Activated CD8-positive, alpha-beta memory T cell treated with anti-CD3 and anti-CD28 coated beads, Interleukin-2, amount 50 U/mL, for 1 hour (primary cell): Measurements from ENCODE around the gene TIPRL.
"Not testable (repeated sequence)": the region's sequence is repeated elsewhere in the genome, so short reads cannot be mapped to it uniquely, and the experiment has no call there.

ENCODE experiments used
- DNase-seq: peaks from one replicate; pipeline ENCODE4 v3.0.0-alpha.2; 2020; ENCODE audit errors: extremely low read depth

TIPRL gene

GRCh38 chr1:168159251-168159650 lies 19.5 kb upstream of the TIPRL start:
- DNase-seq = no peak

- no peak for DNase-seq
These were observed 18.8 kb upstream of the TIPRL start for GRCh38 chr1:168159979-168160378.

GRCh38 chr1:168161459-168161858 lies 17.3 kb upstream of the TIPRL start:
- DNase-seq = no peak

GRCh38 chr1:168163670-168164069 lies 15.1 kb upstream of the TIPRL start:
- no peak for DNase-seq

GRCh38 chr1:168164771-168165170 lies 14.0 kb upstream of the TIPRL start:
- DNase-seq = no peak

GRCh38 chr1:168167806-168168205 lies 11.0 kb upstream of the TIPRL start:
- no peak for DNase-seq

GRCh38 chr1:168170564-168171508 lies 7.9 kb upstream of the TIPRL start:
- no peak for DNase-seq

- no peak for DNase-seq
These were observed 6.4 kb upstream of the TIPRL start for GRCh38 chr1:168172250-168172915.

- DNase-seq = no peak
These were observed 530 bp upstream of the TIPRL start for GRCh38 chr1:168178227-168178637.

GRCh38 chr1:168179438-168180147 lies 831 bp downstream of the TIPRL start:
- DNase-seq = no peak

- no peak for DNase-seq
These were observed 1.4 kb downstream of the TIPRL start for GRCh38 chr1:168180148-168180524.

- DNase-seq = not testable (repeated sequence)
These were observed 2.4 kb downstream of the TIPRL start for GRCh38 chr1:168181063-168181720.

GRCh38 chr1:168187177-168187576 lies 8.4 kb downstream of the TIPRL start:
- no peak for DNase-seq

GRCh38 chr1:168190403-168190802 lies 11.6 kb downstream of the TIPRL start:
- no peak for DNase-seq

- no peak for DNase-seq
These were observed 16.7 kb downstream of the TIPRL start for GRCh38 chr1:168195199-168196135.

- DNase-seq = no peak
These were observed 20.3 kb downstream of the TIPRL start for GRCh38 chr1:168199056-168199455.

GRCh38 chr1:168202941-168203654 lies 24.3 kb downstream of the TIPRL start:
- no peak for DNase-seq

GRCh38 chr1:168206111-168206510 lies 27.3 kb downstream of the TIPRL start:
- no peak for DNase-seq

- DNase-seq = not testable (repeated sequence)
These were observed 28.9 kb downstream of the TIPRL start for GRCh38 chr1:168207673-168208072.

- no peak for DNase-seq
These were observed 31.6 kb downstream of the TIPRL start for GRCh38 chr1:168210312-168210711.
